ENCODE data around the gene SERPINH1. TPM values are rescaled to one million over a fixed set of nuclear protein-coding genes. Genes with fewer than 3 reads are reported as not detected.

SERPINH1 gene
- total and polyA plus RNA-seq, 4 donors = 112 to 585 (median 287) TPM

- no peak overlapping the region for H3K27ac ChIP-seq (ENCODE audit: low read depth in 1 of 2, low read length in 1 of 2)
- TF ChIP-seq CTCF (IDR thresholded peaks at IDR 0.05; ENCODE audit: control extremely low read depth, extremely low read depth) = no peak
- no peaks in the 10 kb centered on the region for H3K27me3 ChIP-seq (ENCODE audit: control insufficient read depth in 3 of 3, insufficient read depth in 3 of 3, low read length in 2 of 3)
- H3K36me3 ChIP-seq (ENCODE audit: control insufficient read depth in 4 of 4, insufficient read depth in 4 of 4, low read length in 4 of 4) = no peaks in the 10 kb centered on the region
- H3K9me3 ChIP-seq (ENCODE audit: control insufficient read depth in 4 of 4, insufficient read depth in 3 of 4, low read length in 3 of 4) = no peaks in the 10 kb centered on the region
- 79 to 82% methylated on average over 11 of the region's 11 CpGs for WGBS, 2 donors
- no peak overlapping the region for H3K4me3 ChIP-seq
- DNase-seq = no peak
- H3K9ac ChIP-seq (ENCODE audit: insufficient read depth in 1 of 2, low read length in 2 of 2) = no peak overlapping the region
- ATAC-seq (ENCODE audit: insufficient read depth, low FRiP score) = no peak
- H3K4me1 ChIP-seq (ENCODE audit: control insufficient read depth in 5 of 5, insufficient read depth in 5 of 5, low read length in 5 of 5) = peaks cover 0 to 11% (median 0%) of the 10 kb centered on the region in 5 donors
Observed at GRCh38 chr11:75538150-75538942, 23.7 kb upstream of the SERPINH1 start.

GRCh38 chr11:75539459-75540334, 22.4 kb upstream of the SERPINH1 start:
- Histone ChIP-seq H3K4me1 (ENCODE audit: control insufficient read depth in 5 of 5, insufficient read depth in 5 of 5, low read length in 5 of 5) (peaks cover 0 to 4% (median 0%) of the 10 kb centered on the region in 5 donors), H3K9me3 (ENCODE audit: control insufficient read depth in 4 of 4, insufficient read depth in 3 of 4, low read length in 3 of 4) (no peaks in the 10 kb centered on the region), H3K4me3 (no peak overlapping the region), H3K9ac (ENCODE audit: insufficient read depth in 1 of 2, low read length in 2 of 2) (no peak overlapping the region), H3K27me3 (ENCODE audit: control insufficient read depth in 3 of 3, insufficient read depth in 3 of 3, low read length in 2 of 3) (no peaks in the 10 kb centered on the region), H3K27ac (ENCODE audit: low read depth in 1 of 2, low read length in 1 of 2) (no peak overlapping the region), H3K36me3 (ENCODE audit: control insufficient read depth in 4 of 4, insufficient read depth in 4 of 4, low read length in 4 of 4) (no peaks in the 10 kb centered on the region)
- 78 to 92% methylated on average over 9 of the region's 9 CpGs for WGBS, 2 donors
- TF ChIP-seq CTCF (IDR thresholded peaks at IDR 0.05; ENCODE audit: control extremely low read depth, extremely low read depth) = no peak
- DNase-seq (no peak), ATAC-seq (ENCODE audit: insufficient read depth, low FRiP score) (no peak)

GRCh38 chr11:75541193-75542087, 20.6 kb upstream of the SERPINH1 start:
- no peaks in the 10 kb centered on the region for H3K27me3 ChIP-seq (ENCODE audit: control insufficient read depth in 3 of 3, insufficient read depth in 3 of 3, low read length in 2 of 3)
- no peaks in the 10 kb centered on the region for H3K9me3 ChIP-seq (ENCODE audit: control insufficient read depth in 4 of 4, insufficient read depth in 3 of 4, low read length in 3 of 4)
- no peaks in the 10 kb centered on the region for H3K4me1 ChIP-seq (ENCODE audit: control insufficient read depth in 5 of 5, insufficient read depth in 5 of 5, low read length in 5 of 5)
- no peaks in the 10 kb centered on the region for H3K36me3 ChIP-seq (ENCODE audit: control insufficient read depth in 4 of 4, insufficient read depth in 4 of 4, low read length in 4 of 4)
- no peak overlapping the region for H3K4me3 ChIP-seq
- H3K9ac ChIP-seq (ENCODE audit: insufficient read depth in 1 of 2, low read length in 2 of 2) = no peak overlapping the region
- ATAC-seq (ENCODE audit: insufficient read depth, low FRiP score) (no peak), DNase-seq (no peak)
- no peak for TF ChIP-seq CTCF (IDR thresholded peaks at IDR 0.05; ENCODE audit: control extremely low read depth, extremely low read depth)
- 93 to 95% methylated on average over 4 of the region's 4 CpGs for WGBS, 2 donors
- no peak overlapping the region for H3K27ac ChIP-seq (ENCODE audit: low read depth in 1 of 2, low read length in 1 of 2)

Data from lung (tissue), 12 donors.